Measurements from ENCODE around the gene COX4I1. TPM values are rescaled to one million over a fixed set of nuclear protein-coding genes. Genes with fewer than 3 reads are reported as not detected.

The COX4I1 gene
- total RNA-seq, 1 experiment from 2014 or later = 839 TPM

GRCh38 chr16:85840395-85840794 is 40.9 kb downstream of the COX4I1 start:
- Histone ChIP-seq H3K4me2 (ENCODE audit: low read length) (no peak overlapping the region), H3K9me2 (ENCODE audit: insufficient read depth) (no peaks in the 10 kb centered on the region), H3K27ac (ENCODE audit: low read depth, low read length) (no peak overlapping the region), H3K79me2 (ENCODE audit: insufficient read depth, low read length) (no peaks in the 10 kb centered on the region), H3K9ac (ENCODE audit: low read length) (no peak overlapping the region), H4K20me1 (ENCODE audit: insufficient read depth) (no peaks in the 10 kb centered on the region), H3K4me1 (ENCODE audit: control insufficient read depth in 1 of 2, insufficient read depth in 2 of 2, low read length in 2 of 2) (no peaks in the 10 kb centered on the region), H3K27me3 (ENCODE audit: insufficient read depth, low read length) (peaks cover 29% of the 10 kb centered on the region), H2AFZ (ENCODE audit: low read depth, low read length, poor library complexity, severe bottlenecking) (no peak overlapping the region), H3K36me3 (ENCODE audit: control insufficient read depth in 1 of 2, insufficient read depth in 2 of 2, low read length in 2 of 2) (no peaks in the 10 kb centered on the region), H3K4me3 (replicated peaks in 1 of 2; ENCODE audit: low read depth in 1 of 2, low read length in 2 of 2) (no peak overlapping the region), H3K9me3 (ENCODE audit: control insufficient read depth in 1 of 2, insufficient read depth in 1 of 2, low read depth in 1 of 2, low read length in 2 of 2) (no peaks in the 10 kb centered on the region)
- POLR2A ChIA-PET = no interaction called here
- TF ChIP-seq TCF7L2 (IDR thresholded peaks at IDR 0.05; ENCODE audit: borderline replicate concordance, extremely low read depth, insufficient read depth, insufficient read length) (no peak), MAX (IDR thresholded peaks at IDR 0.05) (no peak), FOSL1 (IDR thresholded peaks at IDR 0.05; ENCODE audit: low read depth) (no peak), CTCF (IDR thresholded peaks at IDR 0.05 in 2 of 3, conservative IDR thresholded peaks at IDR 0.05 in 1 of 3; ENCODE audit: borderline replicate concordance in 1 of 3, insufficient read depth in 1 of 3, low read depth in 2 of 3, low read length in 2 of 3) (no peak), SP1 (IDR thresholded peaks at IDR 0.05; ENCODE audit: low read depth) (no peak), CEBPB (IDR thresholded peaks at IDR 0.05; ENCODE audit: low read depth) (no peak), ZFX (IDR thresholded peaks at IDR 0.05) (no peak), EZH2 (IDR thresholded peaks at IDR 0.05) (no peak), POLR2A (IDR thresholded peaks at IDR 0.05; ENCODE audit: borderline replicate concordance, extremely low read depth, insufficient read depth, insufficient read length) (no peak), POLR2AphosphoS5 (IDR thresholded peaks at IDR 0.05; ENCODE audit: low read depth, low read length) (no peak), REST (IDR thresholded peaks at IDR 0.05; ENCODE audit: low read depth) (no peak), EZH2phosphoT487 (IDR thresholded peaks at IDR 0.05; ENCODE audit: borderline replicate concordance) (no peak), RAD21 (IDR thresholded peaks at IDR 0.05; ENCODE audit: low read depth) (no peak), ATF3 (IDR thresholded peaks at IDR 0.05) (no peak), ZNF274 (IDR thresholded peaks at IDR 0.05; ENCODE audit: low read depth, low read length) (no peak), SIN3A (IDR thresholded peaks at IDR 0.05; ENCODE audit: low read depth) (no peak), SRF (IDR thresholded peaks at IDR 0.05; ENCODE audit: low read depth) (no peak), ELF1 (IDR thresholded peaks at IDR 0.05; ENCODE audit: borderline replicate concordance, low read depth) (no peak), YY1 (IDR thresholded peaks at IDR 0.05; ENCODE audit: extremely low read depth, insufficient replicate concordance, low read depth, low read length) (no peak), CBX3 (IDR thresholded peaks at IDR 0.05; ENCODE audit: low read depth) (no peak)
- BruUV-seq (replicated peaks) = no TSS peak
- ATAC-seq = no peak
- RAD21 ChIA-PET (ENCODE audit: low non-redundant PET in 1 of 2, low total read pairs in 2 of 2, uncharacterized antibody in 2 of 2, unreplicated experiment in 2 of 2) = no interaction called here
- intact Hi-C loops (cut with micrococcal nuclease) = no loop called here
- no peak for DNase-seq (ENCODE audit: low read depth, low spot score)
- CTCF ChIA-PET = no interaction called here

All from HCT116 (cell line).